Measurements from ENCODE around the gene CFAP61.

CFAP61 gene

DNA sequence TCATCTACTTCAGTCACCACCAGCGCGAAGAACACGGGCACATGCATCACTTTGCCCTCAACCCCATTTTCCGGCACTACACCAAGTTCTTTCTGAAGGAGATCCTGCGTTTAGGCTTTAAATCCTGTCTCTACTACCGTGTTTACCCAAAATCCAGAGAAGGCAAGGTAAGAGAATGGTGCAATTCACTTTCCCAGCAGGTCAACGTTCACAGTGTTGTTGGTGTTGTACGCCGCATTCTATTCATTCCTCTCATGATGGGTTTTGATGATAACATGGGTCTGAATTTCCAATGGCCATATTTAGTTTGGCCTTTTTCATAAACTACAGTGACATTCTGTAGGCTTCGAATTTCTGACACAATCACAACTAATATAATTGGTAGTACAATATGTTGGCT, 144.3 kb downstream of the CFAP61 start:
- H3K36me3 Mint-ChIP-seq (ENCODE audit: low read depth): no peaks in the 10 kb centered on the region
- H3K4me3 Mint-ChIP-seq: no peak overlapping the region
- ATAC-seq (no peak), DNase-seq (no peak)
- H3K27ac Mint-ChIP-seq: no peak overlapping the region
- no peaks in the 10 kb centered on the region for H3K4me1 Mint-ChIP-seq
- peaks cover 9% of the 10 kb centered on the region for H3K27me3 Mint-ChIP-seq
- no peaks in the 10 kb centered on the region for H3K9me3 Mint-ChIP-seq

- H3K9me3 Mint-ChIP-seq: no peaks in the 10 kb centered on the region
- H3K4me3 Mint-ChIP-seq: no peak overlapping the region
- ATAC-seq (no peak), DNase-seq (no peak)
- no peaks in the 10 kb centered on the region for H3K4me1 Mint-ChIP-seq
- no peak overlapping the region for H3K27ac Mint-ChIP-seq
- peaks cover 6% of the 10 kb centered on the region for H3K27me3 Mint-ChIP-seq
- no peaks in the 10 kb centered on the region for H3K36me3 Mint-ChIP-seq (ENCODE audit: low read depth)
Observed at GRCh38 chr20:20198011-20198410, 145.7 kb downstream of the CFAP61 start.

- Mint-ChIP-seq H3K9me3 (no peaks in the 10 kb centered on the region), H3K36me3 (ENCODE audit: low read depth) (no peaks in the 10 kb centered on the region), H3K27me3 (peaks cover 6% of the 10 kb centered on the region), H3K27ac (no peak overlapping the region), H3K4me1 (no peaks in the 10 kb centered on the region), H3K4me3 (no peak overlapping the region)
- ATAC-seq (no peak), DNase-seq (no peak)
Observed at GRCh38 chr20:20199361-20200160, 147.2 kb downstream of the CFAP61 start.

DNA sequence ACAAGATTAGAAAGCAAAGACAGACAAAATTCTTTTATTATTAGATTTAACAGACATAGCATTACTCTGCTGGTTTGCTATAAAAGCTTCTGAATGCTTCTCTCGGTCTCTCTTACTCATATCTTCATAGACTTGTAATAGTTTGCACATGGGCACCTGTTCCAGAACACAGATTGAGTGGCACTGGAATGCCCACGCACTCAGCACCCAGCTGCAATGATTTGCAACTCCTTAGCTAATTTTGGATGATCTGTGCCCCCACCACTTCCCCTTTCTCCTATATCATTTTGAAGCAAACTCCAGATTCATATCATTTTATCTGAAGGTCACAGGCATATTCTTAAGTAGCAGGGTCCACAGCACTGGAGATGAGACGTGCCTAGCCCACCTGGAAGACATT, 148.8 kb downstream of the CFAP61 start:
- Mint-ChIP-seq H3K36me3 (ENCODE audit: low read depth) (no peaks in the 10 kb centered on the region), H3K4me3 (no peak overlapping the region), H3K27ac (no peak overlapping the region), H3K4me1 (no peaks in the 10 kb centered on the region), H3K27me3 (peaks cover 7% of the 10 kb centered on the region), H3K9me3 (no peaks in the 10 kb centered on the region)
- DNase-seq: no peak
- ATAC-seq: no peak

- ATAC-seq: no peak
Observed at GRCh38 chr20:20201639-20202038, 149.3 kb downstream of the CFAP61 start.

DNA sequence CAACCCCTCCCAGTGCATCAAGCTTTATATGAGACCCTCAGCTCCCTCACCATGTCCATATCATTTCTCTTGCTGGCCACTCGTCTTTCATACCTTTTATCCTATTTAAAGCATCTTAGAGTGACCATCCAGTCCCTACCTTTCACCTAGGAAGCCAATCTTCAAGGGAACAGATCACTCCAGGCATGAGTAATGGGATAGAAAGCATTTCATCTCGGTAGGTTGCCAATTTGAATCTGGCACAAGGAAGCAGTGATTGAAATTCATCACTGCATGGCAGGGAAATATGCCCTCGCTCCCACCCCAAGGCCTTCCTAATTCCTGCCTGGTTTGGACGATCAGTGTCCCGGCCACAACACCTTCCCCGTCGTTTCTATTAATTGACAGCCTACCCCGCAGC, 150.4 kb downstream of the CFAP61 start:
- Mint-ChIP-seq H3K9me3 (no peaks in the 10 kb centered on the region), H3K27me3 (peaks cover 7% of the 10 kb centered on the region), H3K4me3 (no peak overlapping the region), H3K27ac (no peak overlapping the region), H3K36me3 (ENCODE audit: low read depth) (no peaks in the 10 kb centered on the region), H3K4me1 (no peaks in the 10 kb centered on the region)
- DNase-seq (no peak), ATAC-seq (no peak)

More at GRCh38 chr20:20201639-20202038, 149.3 kb downstream of the CFAP61 start:
- Mint-ChIP-seq H3K27ac (no peak overlapping the region), H3K4me1 (no peaks in the 10 kb centered on the region), H3K9me3 (no peaks in the 10 kb centered on the region), H3K4me3 (no peak overlapping the region), H3K36me3 (ENCODE audit: low read depth) (no peaks in the 10 kb centered on the region), H3K27me3 (peaks cover 9% of the 10 kb centered on the region)
- no peak for DNase-seq

GRCh38 chr20:20203784-20204183, 151.5 kb downstream of the CFAP61 start:
- Mint-ChIP-seq H3K27me3 (peaks cover 7% of the 10 kb centered on the region), H3K27ac (no peak overlapping the region), H3K36me3 (ENCODE audit: low read depth) (no peaks in the 10 kb centered on the region), H3K9me3 (no peaks in the 10 kb centered on the region), H3K4me3 (no peak overlapping the region), H3K4me1 (no peaks in the 10 kb centered on the region)
- DNase-seq (no peak), ATAC-seq (no peak)

- no peak overlapping the region for H3K4me3 Mint-ChIP-seq
- H3K4me1 Mint-ChIP-seq: no peaks in the 10 kb centered on the region
- H3K27me3 Mint-ChIP-seq: peaks cover 7% of the 10 kb centered on the region
- no peaks in the 10 kb centered on the region for H3K9me3 Mint-ChIP-seq
- no peaks in the 10 kb centered on the region for H3K36me3 Mint-ChIP-seq (ENCODE audit: low read depth)
- no peak overlapping the region for H3K27ac Mint-ChIP-seq
- ATAC-seq (no peak), DNase-seq (no peak)
Observed at GRCh38 chr20:20204256-20204655, 151.9 kb downstream of the CFAP61 start.

DNA sequence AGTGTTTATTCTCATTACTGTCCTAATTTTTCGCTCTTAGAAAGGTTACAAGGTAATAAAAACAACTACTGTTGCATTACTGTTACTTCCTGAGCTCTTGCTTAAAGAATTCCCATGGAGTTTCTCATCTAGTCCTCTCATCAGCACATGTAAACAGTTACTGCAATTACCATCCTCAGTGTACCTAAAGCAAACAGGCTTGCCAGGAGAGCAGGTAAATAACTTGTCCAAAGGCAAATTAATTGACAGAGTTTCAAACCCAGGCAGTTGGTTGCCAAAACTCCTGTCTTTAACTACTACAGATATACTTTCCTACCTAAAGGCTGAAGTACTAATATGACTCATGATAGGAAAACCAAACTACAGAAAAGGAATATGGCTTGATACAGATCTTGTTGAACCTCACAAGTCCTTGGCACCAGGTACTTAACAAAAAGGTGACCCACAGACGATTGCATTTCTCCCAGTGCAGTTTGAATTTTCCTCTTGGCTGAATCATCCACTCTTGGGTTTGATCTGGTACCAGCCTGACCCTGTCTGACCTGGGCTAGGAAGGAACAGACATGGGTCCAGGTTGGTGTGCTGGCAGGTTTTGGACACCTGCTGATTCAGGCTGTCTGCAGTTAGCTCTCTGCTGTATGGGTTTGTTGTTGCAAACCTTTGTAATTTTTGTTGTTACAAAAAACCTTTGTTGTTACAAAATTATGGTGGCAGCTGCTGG, 153.0 kb downstream of the CFAP61 start:
- Mint-ChIP-seq H3K27me3 (peaks cover 7% of the 10 kb centered on the region), H3K9me3 (no peaks in the 10 kb centered on the region), H3K4me1 (no peaks in the 10 kb centered on the region), H3K36me3 (ENCODE audit: low read depth) (no peaks in the 10 kb centered on the region), H3K4me3 (no peak overlapping the region), H3K27ac (no peak overlapping the region)
- DNase-seq (no peak), ATAC-seq (no peak)

DNA sequence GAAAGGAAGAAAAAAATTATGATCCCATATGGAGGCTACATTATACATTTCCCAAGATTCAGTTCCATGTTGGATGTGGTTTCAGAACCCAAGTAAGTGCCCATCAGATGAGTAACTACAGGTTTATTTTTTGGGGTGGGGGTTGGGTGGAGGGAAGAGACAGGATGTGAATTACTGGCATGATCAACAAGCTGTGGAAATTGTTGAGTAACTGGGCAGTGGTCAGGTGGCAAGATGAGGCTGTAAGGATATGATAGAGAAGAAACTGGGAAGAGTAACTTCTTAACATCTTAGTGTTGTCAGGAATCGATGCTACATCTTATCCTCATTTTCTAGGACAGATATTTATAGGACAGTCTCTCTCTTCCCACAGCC, 153.5 kb downstream of the CFAP61 start:
- DNase-seq (no peak), ATAC-seq (no peak)
- no peak overlapping the region for H3K4me3 Mint-ChIP-seq
- no peak overlapping the region for H3K27ac Mint-ChIP-seq
- no peaks in the 10 kb centered on the region for H3K9me3 Mint-ChIP-seq
- no peaks in the 10 kb centered on the region for H3K36me3 Mint-ChIP-seq (ENCODE audit: low read depth)
- H3K27me3 Mint-ChIP-seq: peaks cover 7% of the 10 kb centered on the region
- no peaks in the 10 kb centered on the region for H3K4me1 Mint-ChIP-seq

DNA sequence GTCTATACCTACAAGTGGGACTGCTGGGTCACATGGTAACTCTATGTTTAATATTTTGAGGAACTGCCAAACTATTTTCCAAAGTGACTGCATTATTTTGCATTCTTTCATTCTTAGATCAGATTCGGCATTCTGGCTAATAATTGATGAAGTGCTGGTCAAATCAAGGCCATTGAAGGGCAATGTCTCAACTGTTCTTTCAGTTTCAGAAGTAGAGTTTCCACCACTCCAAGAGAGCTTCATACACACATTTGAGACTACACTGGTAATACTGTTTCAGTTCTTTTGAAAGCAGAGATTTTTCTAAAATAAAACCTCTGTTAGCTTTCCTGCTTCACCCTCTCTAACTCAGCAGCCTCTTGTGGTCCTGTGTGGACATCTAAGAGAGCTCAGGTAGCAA, 154.5 kb downstream of the CFAP61 start:
- Mint-ChIP-seq H3K27ac (no peak overlapping the region), H3K27me3 (peaks cover 5% of the 10 kb centered on the region), H3K9me3 (no peaks in the 10 kb centered on the region), H3K4me1 (no peaks in the 10 kb centered on the region), H3K36me3 (ENCODE audit: low read depth) (no peaks in the 10 kb centered on the region), H3K4me3 (no peak overlapping the region)
- DNase-seq: no peak
- ATAC-seq: no peak

GRCh38 chr20:20207291-20207690, 155.0 kb downstream of the CFAP61 start:
- no peaks in the 10 kb centered on the region for H3K36me3 Mint-ChIP-seq (ENCODE audit: low read depth)
- H3K4me3 Mint-ChIP-seq: no peak overlapping the region
- DNase-seq (no peak), ATAC-seq (no peak)
- H3K27me3 Mint-ChIP-seq: peaks cover 5% of the 10 kb centered on the region
- H3K4me1 Mint-ChIP-seq: no peaks in the 10 kb centered on the region
- no peak overlapping the region for H3K27ac Mint-ChIP-seq
- H3K9me3 Mint-ChIP-seq: no peaks in the 10 kb centered on the region

GRCh38 chr20:20207872-20208271, 155.5 kb downstream of the CFAP61 start:
- Mint-ChIP-seq H3K9me3 (no peaks in the 10 kb centered on the region), H3K36me3 (ENCODE audit: low read depth) (no peaks in the 10 kb centered on the region), H3K27ac (no peak overlapping the region), H3K4me1 (no peaks in the 10 kb centered on the region), H3K4me3 (no peak overlapping the region), H3K27me3 (peaks cover 3% of the 10 kb centered on the region)
- ATAC-seq: no peak
- no peak for DNase-seq

DNA sequence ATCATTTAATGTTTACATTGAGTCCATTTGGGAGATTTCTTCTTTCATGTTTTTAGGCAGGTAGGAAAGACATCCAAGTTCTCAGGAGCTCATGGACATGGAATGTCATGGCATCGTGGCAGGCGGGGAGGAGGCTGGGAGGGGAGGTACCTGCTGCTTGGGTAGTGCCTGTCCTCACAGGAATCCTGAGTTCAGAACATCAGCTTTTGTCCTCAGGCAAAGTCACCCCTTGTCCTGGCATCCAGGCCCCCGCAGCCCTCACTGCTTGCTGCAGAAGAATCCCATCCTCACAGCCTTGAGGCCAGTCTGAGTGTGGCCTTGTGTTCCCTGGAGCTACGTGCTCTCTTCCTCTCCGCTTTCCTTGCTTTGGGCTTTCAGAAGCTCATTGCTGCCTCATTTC, 157.4 kb downstream of the CFAP61 start:
- Mint-ChIP-seq H3K27ac (no peak overlapping the region), H3K9me3 (no peaks in the 10 kb centered on the region), H3K27me3 (peaks cover 3% of the 10 kb centered on the region)

DNA sequence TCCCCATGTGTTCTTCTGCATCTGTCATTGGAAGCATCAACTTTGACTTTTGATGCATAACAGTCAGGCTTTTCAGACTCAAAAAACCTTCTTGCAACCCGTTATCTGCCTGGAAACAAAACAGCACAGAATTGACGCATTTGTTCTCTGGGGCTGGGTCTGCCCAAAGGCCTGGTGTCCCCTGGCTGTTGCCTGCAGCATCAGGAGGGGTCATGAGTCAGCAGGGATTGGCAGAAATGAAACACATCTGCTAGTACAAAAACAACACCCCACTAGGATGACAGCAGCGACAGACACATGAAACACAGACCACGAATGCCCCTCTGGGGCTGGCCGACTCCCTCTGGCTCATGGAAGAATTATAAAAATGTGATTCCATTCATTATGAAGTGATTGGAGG, 158.0 kb downstream of the CFAP61 start:
- H3K9me3 Mint-ChIP-seq: no peaks in the 10 kb centered on the region
- ATAC-seq (no peak), DNase-seq (no peak)
- peaks cover 3% of the 10 kb centered on the region for H3K27me3 Mint-ChIP-seq
- H3K4me1 Mint-ChIP-seq: no peaks in the 10 kb centered on the region
- no peaks in the 10 kb centered on the region for H3K36me3 Mint-ChIP-seq (ENCODE audit: low read depth)
- H3K4me3 Mint-ChIP-seq: no peak overlapping the region
- no peak overlapping the region for H3K27ac Mint-ChIP-seq

More for the DNA sequence above, 157.4 kb downstream of the CFAP61 start:
- no peaks in the 10 kb centered on the region for H3K4me1 Mint-ChIP-seq
- no peak for DNase-seq
- ATAC-seq: no peak
- no peaks in the 10 kb centered on the region for H3K36me3 Mint-ChIP-seq (ENCODE audit: low read depth)
- H3K4me3 Mint-ChIP-seq: no peak overlapping the region
